HL-60/S4 treated with phorbol 12-myristate 13-acetate at 8.2 ng/mL for 4 days and 3 days (cell line): ENCODE results near the gene CLIP2.
"Not testable (repeated sequence)": the region's sequence is repeated elsewhere in the genome, so short reads cannot be mapped to it uniquely, and the experiment has no call there.

Experiments used
- in situ Hi-C: fragments of 300-500 bp; cut with MboI; formaldehyde crosslinking; loops from 2 replicates; pipeline ENCODE4 v1.15.0; 2022; ENCODE audit warnings: low sequenced_read_pairs

CLIP2 gene

GRCh38 chr7:74294191-74294998 is 5.2 kb downstream of the CLIP2 start:
- in situ Hi-C loops = no loop called here

GRCh38 chr7:74297516-74298233 is 8.5 kb downstream of the CLIP2 start:
- in situ Hi-C loops = no loop called here

GRCh38 chr7:74299401-74299800 is 10.2 kb downstream of the CLIP2 start:
- in situ Hi-C loops = no loop called here

GRCh38 chr7:74300926-74301325 is 11.7 kb downstream of the CLIP2 start:
- in situ Hi-C loops = no loop called here

- in situ Hi-C loops = no loop called here
These were observed 13.6 kb downstream of the CLIP2 start for GRCh38 chr7:74302745-74303221.

DNA sequence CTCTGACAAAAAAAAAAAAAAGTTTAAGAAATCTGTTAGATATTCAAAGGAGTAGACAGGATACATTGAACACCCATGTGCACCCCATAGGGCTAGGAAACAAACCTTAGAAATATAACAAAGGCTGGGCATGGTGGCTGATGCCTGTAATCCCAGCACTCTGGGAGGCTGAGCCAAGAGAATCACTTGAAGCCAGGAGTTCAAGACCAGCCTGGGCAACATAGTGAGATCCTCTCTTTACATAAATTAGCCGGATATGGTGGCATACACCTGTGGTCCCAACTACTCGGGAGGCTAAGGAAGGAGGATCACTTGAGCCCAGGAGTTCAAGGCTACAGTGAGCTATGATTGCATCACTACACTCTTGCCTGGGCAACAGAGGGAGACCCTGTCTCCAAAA is 15.3 kb downstream of the CLIP2 start:
- in situ Hi-C loops = no loop called here

- in situ Hi-C loops = no loop called here
These were observed 17.0 kb downstream of the CLIP2 start for GRCh38 chr7:74306004-74306729.

DNA sequence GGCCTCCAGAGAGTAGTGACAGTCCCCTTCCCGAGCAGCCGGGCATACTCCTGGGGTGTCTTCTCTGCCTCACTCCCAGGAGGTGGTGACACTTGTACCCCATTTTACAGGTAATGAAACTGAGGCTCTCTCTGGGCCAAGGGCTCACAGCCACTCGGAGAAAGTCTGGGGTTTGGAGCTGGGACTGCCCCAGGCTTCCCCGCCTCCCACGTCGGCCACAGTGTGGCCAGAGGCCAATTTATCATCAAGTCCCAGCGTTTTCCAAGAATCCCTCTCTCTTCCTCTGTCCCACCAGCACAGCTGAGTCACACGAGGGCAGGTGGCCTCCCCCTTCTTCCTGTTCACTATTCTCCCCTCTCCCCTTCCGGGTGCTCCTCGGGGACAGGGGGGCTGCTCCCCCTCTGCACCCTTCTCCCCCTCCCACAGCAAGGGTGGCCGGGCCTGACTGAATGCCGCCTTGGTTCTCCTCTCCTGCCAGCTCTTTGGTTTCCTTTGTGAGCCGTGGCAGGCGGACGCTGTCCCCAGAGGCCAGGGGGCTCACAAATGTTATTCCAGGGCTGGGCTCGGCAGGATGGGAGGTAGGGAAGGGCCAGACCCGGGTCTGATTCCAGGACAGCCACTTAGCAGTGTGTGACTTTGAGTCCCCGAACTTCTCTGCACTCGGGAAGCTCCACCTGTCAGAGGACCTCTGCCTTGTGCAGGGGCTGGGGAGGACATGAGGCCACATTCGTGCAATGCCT is 17.7 kb downstream of the CLIP2 start:
- in situ Hi-C loops = no loop called here

DNA sequence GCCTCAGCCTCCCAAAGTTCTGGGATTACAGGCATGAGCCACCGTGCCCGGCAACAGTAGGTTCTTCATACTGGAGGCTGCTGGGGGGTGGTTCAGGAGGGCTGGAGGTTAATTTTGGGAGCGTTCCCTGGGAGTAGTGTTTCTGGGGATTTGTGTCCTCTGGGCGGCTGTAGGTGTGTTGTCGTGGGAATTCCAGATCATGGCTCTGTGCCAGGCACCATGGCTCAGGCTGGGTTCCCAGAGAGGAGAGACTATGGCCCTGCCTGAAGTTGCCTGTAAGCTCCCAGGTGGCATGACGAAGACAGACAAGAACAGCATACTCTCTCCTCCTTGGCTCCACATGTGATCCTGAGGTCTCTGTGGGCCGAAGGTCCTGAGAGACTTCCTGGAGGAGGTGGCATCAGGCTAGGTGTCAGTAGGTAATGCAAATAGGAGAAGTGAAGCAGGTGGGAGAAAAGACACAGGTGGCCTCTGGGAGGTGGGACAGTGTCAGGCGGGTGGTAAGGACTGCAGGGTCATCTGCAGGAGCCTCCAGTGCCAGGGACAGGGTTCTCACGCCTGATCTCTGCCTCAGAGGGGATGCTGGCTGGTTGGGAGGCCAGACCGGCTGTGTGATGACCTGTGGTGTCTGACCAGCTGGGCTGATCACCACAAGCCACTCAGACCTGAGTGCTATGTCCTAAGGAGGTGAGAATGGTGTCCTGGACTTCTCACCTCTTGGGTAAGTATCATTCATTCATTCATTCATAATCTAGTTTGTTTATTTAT is 18.7 kb downstream of the CLIP2 start:
- in situ Hi-C loops = no loop called here

GRCh38 chr7:74309181-74309580 is 20.0 kb downstream of the CLIP2 start:
- in situ Hi-C loops = no loop called here

- in situ Hi-C loops = no loop called here
These were observed 22.1 kb downstream of the CLIP2 start for GRCh38 chr7:74311305-74311744.

DNA sequence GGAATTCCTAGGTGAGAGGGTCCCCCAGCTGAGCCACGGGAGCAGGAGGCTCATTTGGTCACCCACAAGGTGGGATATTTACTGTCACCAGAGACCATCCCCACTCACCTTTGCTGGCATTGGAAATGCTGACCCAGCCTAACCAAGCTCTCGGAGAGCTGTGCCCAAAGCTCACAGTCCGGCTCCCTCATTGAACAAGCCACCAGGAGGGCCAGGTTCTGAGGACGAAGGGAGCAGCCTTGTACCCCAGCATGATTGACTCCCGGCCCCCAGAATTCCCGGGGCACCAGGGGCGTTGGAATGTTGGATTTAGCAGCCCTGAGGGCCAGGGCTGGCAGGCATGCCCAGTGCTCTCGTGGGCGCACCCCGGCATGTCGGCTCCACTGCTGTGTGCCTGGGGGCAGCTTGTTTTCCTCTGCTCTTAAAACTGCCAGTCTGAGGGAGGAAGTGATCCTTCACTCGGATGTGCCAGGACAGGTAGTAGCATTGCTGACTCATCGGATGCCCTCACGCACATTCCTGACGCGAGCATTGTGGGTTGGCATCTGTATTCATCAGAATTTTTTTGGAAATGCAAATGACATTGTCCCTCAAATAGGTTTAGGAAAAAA is 23.3 kb downstream of the CLIP2 start:
- in situ Hi-C loops = no loop called here

DNA sequence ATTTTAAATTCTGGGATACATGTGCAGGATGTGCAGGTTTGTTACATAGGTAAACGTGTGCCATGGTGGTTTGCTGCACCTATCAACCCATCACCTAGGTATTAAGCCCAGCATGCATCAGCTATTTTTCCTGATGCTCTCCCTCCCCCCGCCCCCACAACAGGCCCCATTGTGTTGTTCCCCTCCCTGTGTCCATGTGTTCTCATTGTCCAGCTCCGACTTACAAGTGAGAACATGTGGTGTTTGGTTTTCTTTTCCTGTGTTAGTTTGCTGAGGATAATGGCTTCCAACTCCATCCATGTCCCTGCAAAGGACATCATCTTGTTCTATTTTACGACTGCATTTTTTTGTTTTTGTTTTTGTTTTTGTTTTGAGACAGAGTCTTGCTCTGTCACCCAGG is 26.7 kb downstream of the CLIP2 start:
- in situ Hi-C loops = not testable (repeated sequence)

DNA sequence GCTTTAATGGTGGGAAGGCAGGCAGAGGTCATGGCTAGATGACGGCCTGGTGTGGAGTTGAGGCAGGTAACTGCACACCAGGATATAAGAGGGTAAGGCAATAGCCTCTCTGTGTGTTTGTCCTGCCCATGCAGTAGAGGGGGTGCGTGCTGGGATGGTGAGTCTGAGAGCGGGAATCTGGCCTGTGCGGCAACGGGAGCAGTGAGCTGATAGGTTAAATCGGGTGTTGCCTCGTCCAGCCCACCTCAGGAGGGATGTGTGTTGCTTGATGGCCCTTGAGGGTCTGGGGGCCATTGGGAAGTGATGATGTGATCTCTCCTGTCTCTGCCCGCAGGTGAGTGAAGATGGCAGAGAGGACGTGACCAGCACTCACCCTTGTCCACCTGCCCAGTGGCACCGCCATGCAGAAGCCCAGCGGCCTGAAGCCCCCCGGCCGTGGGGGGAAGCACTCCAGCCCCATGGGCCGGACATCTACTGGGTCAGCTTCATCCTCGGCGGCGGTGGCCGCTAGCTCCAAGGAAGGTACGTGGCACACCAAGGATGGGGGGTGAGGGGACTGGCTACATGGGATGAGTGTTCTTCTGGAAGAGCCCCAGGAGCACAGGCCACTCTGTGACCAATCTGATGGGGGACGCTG is 28.1 kb downstream of the CLIP2 start:
- in situ Hi-C loops = no loop called here

DNA sequence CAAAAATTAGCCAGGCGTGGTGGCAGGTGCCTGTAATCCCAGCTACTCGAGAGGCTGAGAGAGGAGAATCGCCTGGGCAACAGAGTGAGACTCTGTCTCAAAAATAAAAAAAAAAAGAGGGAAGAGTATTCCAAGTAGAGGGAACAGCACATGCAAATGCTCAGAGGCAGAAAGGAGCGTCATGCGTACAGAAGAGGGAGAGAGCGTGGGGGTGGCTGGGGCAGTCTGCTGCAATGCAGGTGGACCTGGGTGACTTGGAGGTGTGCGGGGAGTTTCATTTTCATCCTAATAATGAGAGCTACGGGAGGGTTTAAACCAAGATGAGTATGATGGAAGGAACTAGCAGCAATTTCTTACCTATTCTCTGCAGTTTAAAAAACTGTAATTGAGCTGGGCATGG is 28.8 kb downstream of the CLIP2 start:
- in situ Hi-C loops = no loop called here

DNA sequence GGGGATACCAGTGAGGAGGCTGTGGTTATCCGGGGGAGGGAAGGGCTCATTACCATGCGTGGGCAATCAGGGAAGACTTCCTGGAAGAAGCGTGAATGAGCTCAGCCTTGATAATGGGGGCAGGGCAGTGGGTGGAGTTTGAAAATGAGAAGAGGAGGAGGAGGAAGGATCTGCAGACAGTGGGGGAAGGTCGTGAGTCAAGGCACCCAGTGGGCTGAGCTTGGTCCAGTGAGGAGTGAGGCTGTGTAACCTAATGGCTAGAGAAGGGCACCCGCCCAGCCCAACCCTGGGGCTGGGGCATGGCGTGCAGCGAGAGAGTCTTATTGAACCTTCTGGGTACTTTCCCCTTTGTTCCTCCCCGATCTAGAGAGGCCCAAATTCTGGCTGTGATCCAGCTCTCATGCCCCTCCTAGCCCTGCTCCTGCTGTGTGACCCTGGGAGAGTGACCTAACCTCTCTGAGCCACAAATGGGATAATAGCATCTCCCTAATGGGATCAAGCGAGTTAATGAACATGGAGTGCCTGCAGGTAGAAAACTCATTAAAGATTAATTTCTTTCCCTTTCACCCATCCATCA is 31.5 kb downstream of the CLIP2 start:
- in situ Hi-C loops = no loop called here

- in situ Hi-C loops = not testable (repeated sequence)
These were observed 33.7 kb downstream of the CLIP2 start for GRCh38 chr7:74322892-74323291.

DNA sequence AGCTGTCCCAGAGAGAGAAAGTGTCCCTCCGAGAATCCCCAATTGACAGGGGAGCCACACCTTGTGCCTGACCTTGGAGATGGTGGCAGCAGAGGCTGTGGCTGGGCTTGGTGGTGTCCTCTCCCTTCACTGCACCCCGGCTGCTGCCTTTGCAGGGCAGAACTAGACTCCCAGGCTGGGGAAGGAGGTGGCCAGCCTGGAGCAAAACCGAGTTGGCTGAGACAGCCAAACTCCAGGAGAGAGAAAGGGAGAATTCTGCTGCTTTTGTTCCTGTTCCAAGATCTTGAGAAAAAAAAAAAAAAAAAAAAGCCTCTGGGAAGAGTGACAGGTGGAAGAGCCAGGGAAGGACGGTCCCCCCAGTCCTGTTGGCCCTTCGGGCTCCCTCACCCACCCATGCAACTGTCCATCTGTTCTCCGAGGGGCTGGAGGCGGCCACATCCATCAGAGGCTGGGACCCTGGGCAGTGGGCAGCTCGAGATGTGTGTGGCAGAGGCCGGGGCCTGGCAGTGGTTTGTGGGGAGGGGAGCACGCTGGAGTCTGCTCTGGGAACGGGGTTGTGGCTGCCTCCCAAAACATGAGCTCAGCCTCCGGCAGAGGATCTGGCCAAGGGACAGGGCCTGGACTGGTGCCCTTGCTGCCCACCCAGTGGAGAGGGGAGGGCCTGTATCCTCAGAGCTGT is 35.5 kb downstream of the CLIP2 start:
- in situ Hi-C loops = no loop called here
